Measurements from ENCODE around the gene NFKBIB. TPM values are rescaled to one million over a fixed set of nuclear protein-coding genes. Genes with fewer than 3 reads are reported as not detected.
"Not testable (repeated sequence)": the region's sequence is repeated elsewhere in the genome, so short reads cannot be mapped to it uniquely, and the experiment has no call there.

NFKBIB gene
- total RNA-seq, 1 experiment from 2014 or later: 51.2 TPM

DNA sequence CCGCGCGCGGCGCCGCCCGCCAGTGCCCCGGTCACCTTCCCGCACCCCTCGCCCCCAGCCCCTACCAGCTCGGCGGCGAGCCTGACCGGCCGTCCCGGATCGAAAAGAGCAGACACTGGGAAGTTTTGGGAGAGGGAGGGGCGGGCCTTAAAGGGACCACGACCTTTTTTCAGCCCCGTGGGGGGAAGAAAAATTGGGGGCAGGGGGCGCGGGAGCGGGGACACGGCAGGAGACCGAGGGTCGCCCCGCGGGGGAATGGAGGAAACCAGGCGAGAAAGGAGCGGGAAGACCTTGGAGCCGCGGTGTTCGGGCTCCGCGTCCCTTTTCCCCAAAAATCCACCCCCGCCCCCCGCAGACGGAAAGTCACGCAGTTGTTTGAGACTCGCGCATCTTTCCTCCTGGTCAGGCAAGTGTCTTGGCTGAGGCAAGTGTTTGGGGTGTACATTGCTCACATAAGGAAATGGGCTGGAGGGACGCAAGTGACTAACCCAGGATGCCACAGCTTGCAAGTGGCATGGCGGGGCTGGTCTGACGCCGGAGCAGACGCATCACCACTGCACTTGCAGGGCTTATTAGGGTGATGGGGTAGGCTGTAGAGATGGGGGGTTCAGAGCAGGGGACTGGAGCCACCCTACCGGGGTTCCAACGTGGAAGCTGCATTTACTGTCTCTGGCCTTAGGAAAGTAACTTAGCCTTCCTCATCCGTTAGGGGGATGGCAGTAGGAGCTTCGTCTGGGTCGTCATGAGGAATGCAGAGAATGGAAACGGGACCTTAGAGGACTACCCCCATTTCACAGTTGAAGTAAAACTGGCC, 47.3 kb upstream of the NFKBIB start:
- Histone ChIP-seq H3K27ac (ENCODE audit: low read depth, low read length) (peak overlapping the region; percentile 89), H3K4me3 (replicated peaks in 1 of 2; ENCODE audit: low read depth in 1 of 2, low read length in 2 of 2) (peak overlapping the region; percentile 56 to 84), H3K9me3 (ENCODE audit: control insufficient read depth in 1 of 2, insufficient read depth in 1 of 2, low read depth in 1 of 2, low read length in 2 of 2) (no peaks in the 10 kb centered on the region), H3K79me2 (ENCODE audit: insufficient read depth, low read length) (peaks cover 18% of the 10 kb centered on the region), H3K4me1 (ENCODE audit: control insufficient read depth in 1 of 2, insufficient read depth in 2 of 2, low read length in 2 of 2) (peaks cover 14 to 39% of the 10 kb centered on the region in 2 experiments), H4K20me1 (ENCODE audit: insufficient read depth) (0 out of 2 replicates have a peak, but pooled peaks cover under 1% of the 10 kb centered on the region), H3K9me2 (ENCODE audit: insufficient read depth) (no peaks in the 10 kb centered on the region), H3K4me2 (ENCODE audit: low read length) (peak overlapping the region; percentile 99), H2AFZ (ENCODE audit: low read depth, low read length, poor library complexity, severe bottlenecking) (no peak overlapping the region), H3K27me3 (ENCODE audit: insufficient read depth, low read length) (no peaks in the 10 kb centered on the region), H3K9ac (ENCODE audit: low read length) (peak overlapping the region; percentile 96), H3K36me3 (ENCODE audit: control insufficient read depth in 1 of 2, insufficient read depth in 2 of 2, low read length in 2 of 2) (peaks cover 4 to 12% of the 10 kb centered on the region in 2 experiments)
- ATAC-seq (no peak), DNase-seq (ENCODE audit: low read depth, low spot score) (no peak)
- TF ChIP-seq SIN3A (IDR thresholded peaks at IDR 0.05; ENCODE audit: low read depth) (no peak), RAD21 (IDR thresholded peaks at IDR 0.05; ENCODE audit: low read depth) (no peak), YY1 (IDR thresholded peaks at IDR 0.05; ENCODE audit: extremely low read depth, insufficient replicate concordance, low read depth, low read length) (peak; percentile 11), POLR2A (IDR thresholded peaks at IDR 0.05; ENCODE audit: borderline replicate concordance, extremely low read depth, insufficient read depth, insufficient read length) (no peak), SP1 (IDR thresholded peaks at IDR 0.05; ENCODE audit: low read depth) (peak; percentile 24)
- TF ChIP-seq, protein P1, sequence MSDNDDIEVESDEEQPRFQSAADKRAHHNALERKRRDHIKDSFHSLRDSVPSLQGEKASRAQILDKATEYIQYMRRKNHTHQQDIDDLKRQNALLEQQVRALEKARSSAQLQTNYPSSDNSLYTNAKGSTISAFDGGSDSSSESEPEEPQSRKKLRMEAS (IDR thresholded peaks at IDR 0.05): no peak; the same call in 1 of the 2 replicates
- BruUV-seq (replicated peaks): no TSS peak
- ChIA-PET CTCF (interaction anchor here (1.1 to 1.5 kb wide), 3 partner anchors 22 to 77 kb away, joined by 5 to 6 read pairs (median 5); partner anchors contain the start of genes MRPS12 and SARS2), RAD21 (ENCODE audit: low non-redundant PET in 1 of 2, low total read pairs in 2 of 2, uncharacterized antibody in 2 of 2, unreplicated experiment in 2 of 2) (no interaction called here), POLR2A (interaction anchor here (1.0 to 2.4 kb wide), 3 partner anchors 8 to 35 kb away, joined by 3 to 12 read pairs (median 6); no protein-coding TSS in a partner anchor)
- intact Hi-C loops (cut with micrococcal nuclease): loop anchor here (5.0 kb wide), 1 partner anchor 170 kb away; no protein-coding TSS in a partner anchor

DNA sequence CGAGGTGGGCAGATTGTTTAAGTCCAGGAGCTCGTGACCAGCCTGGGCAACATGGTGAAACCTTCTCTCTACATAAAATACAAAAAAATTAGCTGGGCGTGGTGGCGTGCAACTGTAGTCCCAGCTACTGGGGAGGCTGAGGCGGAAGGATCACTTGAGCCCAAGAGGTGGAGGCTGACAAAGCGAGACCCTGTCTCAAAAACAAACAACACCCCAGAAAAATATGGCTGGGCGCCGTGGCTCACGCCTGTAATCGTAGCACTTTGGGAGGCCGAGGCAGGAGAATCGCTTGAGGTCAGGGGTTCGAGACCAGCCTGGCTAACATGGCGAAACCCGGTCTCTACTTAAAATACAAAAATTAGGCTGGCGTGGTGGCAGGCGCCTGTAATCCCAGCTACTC, 46.6 kb upstream of the NFKBIB start:
- Histone ChIP-seq H3K79me2 (ENCODE audit: insufficient read depth, low read length) (peaks cover 10% of the 10 kb centered on the region), H3K9me3 (ENCODE audit: control insufficient read depth in 1 of 2, insufficient read depth in 1 of 2, low read depth in 1 of 2, low read length in 2 of 2) (no peaks in the 10 kb centered on the region), H3K4me1 (ENCODE audit: control insufficient read depth in 1 of 2, insufficient read depth in 2 of 2, low read length in 2 of 2) (peaks cover 10 to 31% of the 10 kb centered on the region in 2 experiments), H3K36me3 (ENCODE audit: control insufficient read depth in 1 of 2, insufficient read depth in 2 of 2, low read length in 2 of 2) (peaks cover 0 to 4% of the 10 kb centered on the region in 2 experiments; a peak in 1 of 4 replicates), H3K27ac (ENCODE audit: low read depth, low read length) (peak overlapping the region; percentile 89), H4K20me1 (ENCODE audit: insufficient read depth) (no peaks in the 10 kb centered on the region), H3K9ac (ENCODE audit: low read length) (peak overlapping the region; percentile 96), H3K9me2 (ENCODE audit: insufficient read depth) (no peaks in the 10 kb centered on the region), H3K4me2 (ENCODE audit: low read length) (peak overlapping the region; percentile 99), H3K27me3 (ENCODE audit: insufficient read depth, low read length) (no peaks in the 10 kb centered on the region), H2AFZ (ENCODE audit: low read depth, low read length, poor library complexity, severe bottlenecking) (no peak overlapping the region), H3K4me3 (replicated peaks in 1 of 2; ENCODE audit: low read depth in 1 of 2, low read length in 2 of 2) (peak overlapping the region; percentile 56 to 84)
- ATAC-seq: no peak
- RAD21 ChIA-PET (ENCODE audit: low non-redundant PET in 1 of 2, low total read pairs in 2 of 2, uncharacterized antibody in 2 of 2, unreplicated experiment in 2 of 2): no interaction called here
- TF ChIP-seq SRF (IDR thresholded peaks at IDR 0.05; ENCODE audit: low read depth): no peak
- CTCF ChIA-PET: interaction anchor here (1.1 to 1.3 kb wide), 2 partner anchors 22 to 34 kb away, joined by 5 read pairs; no protein-coding TSS in a partner anchor
- POLR2A ChIA-PET: interaction anchor here (1.0 to 2.4 kb wide), 3 partner anchors 8 to 35 kb away, joined by 3 to 12 read pairs (median 6); no protein-coding TSS in a partner anchor
- DNase-seq (ENCODE audit: low read depth, low spot score): no peak
- intact Hi-C loops (cut with micrococcal nuclease): loop anchor here (5.0 kb wide), 1 partner anchor 171 kb away; no protein-coding TSS in a partner anchor
- BruUV-seq (replicated peaks): no TSS peak

DNA sequence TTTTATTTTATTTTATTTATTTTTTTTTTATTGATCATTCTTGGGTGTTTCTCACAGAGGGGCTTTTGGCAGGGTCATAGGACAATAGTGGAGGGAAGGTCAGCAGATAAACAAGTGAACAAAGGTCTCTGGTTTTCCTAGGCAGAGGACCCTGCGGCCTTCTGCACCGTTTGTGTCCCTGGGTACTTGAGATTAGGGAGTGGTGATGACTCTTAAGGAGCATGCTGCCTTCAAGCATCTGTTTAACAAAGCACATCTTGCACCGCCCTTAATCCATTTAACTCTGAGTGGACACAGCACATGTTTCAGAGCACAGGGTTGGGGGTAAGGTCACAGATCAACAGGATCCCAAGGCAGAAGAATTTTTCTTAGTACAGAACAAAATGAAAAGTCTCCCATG, 44.8 kb upstream of the NFKBIB start:
- H2AFZ ChIP-seq (ENCODE audit: low read depth, low read length, poor library complexity, severe bottlenecking); POLR2A ChIA-PET; H3K9ac ChIP-seq (ENCODE audit: low read length); H4K20me1 ChIP-seq (ENCODE audit: insufficient read depth); H3K27me3 ChIP-seq (ENCODE audit: insufficient read depth, low read length); BruUV-seq (replicated peaks); DNase-seq (ENCODE audit: low read depth, low spot score); H3K9me2 ChIP-seq (ENCODE audit: insufficient read depth); CTCF ChIA-PET; RAD21 ChIA-PET (ENCODE audit: low non-redundant PET in 1 of 2, low total read pairs in 2 of 2, uncharacterized antibody in 2 of 2, unreplicated experiment in 2 of 2); H3K27ac ChIP-seq (ENCODE audit: low read depth, low read length); ATAC-seq; H3K4me3 ChIP-seq (replicated peaks in 1 of 2; ENCODE audit: low read depth in 1 of 2, low read length in 2 of 2); H3K79me2 ChIP-seq (ENCODE audit: insufficient read depth, low read length); H3K36me3 ChIP-seq (ENCODE audit: control insufficient read depth in 1 of 2, insufficient read depth in 2 of 2, low read length in 2 of 2); H3K4me2 ChIP-seq (ENCODE audit: low read length); H3K9me3 ChIP-seq (ENCODE audit: control insufficient read depth in 1 of 2, insufficient read depth in 1 of 2, low read depth in 1 of 2, low read length in 2 of 2): not testable (repeated sequence)
- peaks cover 7 to 21% of the 10 kb centered on the region in 2 experiments for H3K4me1 ChIP-seq (ENCODE audit: control insufficient read depth in 1 of 2, insufficient read depth in 2 of 2, low read length in 2 of 2)
- intact Hi-C loops (cut with micrococcal nuclease): loop anchor here (5.0 kb wide), 1 partner anchor 173 kb away; no protein-coding TSS in a partner anchor
